Stimulated activated naive B cell treated with anti-CD40 and anti-IgM and Interleukin-4, amounts not matched to agents 10 μg/mL and 1 μg/mL and 100 μg/mL, for 72 hours (primary cell): ENCODE results near the gene TUT7.
"Not testable (repeated sequence)": the region's sequence is repeated elsewhere in the genome, so short reads cannot be mapped to it uniquely, and the experiment has no call there.

Experiments used
- ATAC-seq, 2 donors: fragments of 150-1000 bp; cut with Tn5 transposase; replicated peaks; 2 replicates each; pipeline ENCODE4 v1.10.0; 2021; ENCODE audit warnings: moderate library complexity in 1 of 2
- DNase-seq: peaks from one replicate; pipeline ENCODE4 v3.0.0; 2021
- H3K27ac Mint-ChIP-seq: one replicate; pipeline ENCODE4 v1.8.0; 2022; ENCODE audit warnings: mild to moderate bottlenecking, mixed read lengths
- H3K27me3 Mint-ChIP-seq, 2 donors: one replicate each; pipeline ENCODE4 v1.8.0; 2022; ENCODE audit warnings: mixed read lengths in 2 of 2
- H3K36me3 Mint-ChIP-seq, 2 donors: one replicate each; pipeline ENCODE4 v1.8.0; 2022; ENCODE audit warnings: mixed read lengths in 2 of 2, mild to moderate bottlenecking in 1 of 2
- H3K4me1 Mint-ChIP-seq, 2 donors: one replicate each; pipeline ENCODE4 v1.8.0; 2022; ENCODE audit warnings: mixed read lengths in 2 of 2, mild to moderate bottlenecking in 1 of 2
- H3K4me3 Mint-ChIP-seq, 2 donors: one replicate each; pipeline ENCODE4 v1.8.0; 2022; ENCODE audit warnings: mild to moderate bottlenecking in 2 of 2, mixed read lengths in 2 of 2, moderate library complexity in 1 of 2
- H3K9me3 Mint-ChIP-seq, 2 donors: one replicate each; pipeline ENCODE4 v1.8.0; 2022; ENCODE audit warnings: mixed read lengths in 2 of 2, mild to moderate bottlenecking in 1 of 2

The TUT7 gene

GRCh38 chr9:86333651-86334050 lies 20.6 kb downstream of the TUT7 start:
- Mint-ChIP-seq H3K4me1 (peaks cover 7 to 9% of the 10 kb centered on the region in 2 donors), H3K4me3 (no peak overlapping the region), H3K9me3 (peaks cover 0 to 2% of the 10 kb centered on the region in 2 donors), H3K27ac (no peak overlapping the region), H3K27me3 (no peaks in the 10 kb centered on the region), H3K36me3 (peaks cover 41 to 65% of the 10 kb centered on the region in 2 donors)
- ATAC-seq (no peak), DNase-seq (no peak)

DNA sequence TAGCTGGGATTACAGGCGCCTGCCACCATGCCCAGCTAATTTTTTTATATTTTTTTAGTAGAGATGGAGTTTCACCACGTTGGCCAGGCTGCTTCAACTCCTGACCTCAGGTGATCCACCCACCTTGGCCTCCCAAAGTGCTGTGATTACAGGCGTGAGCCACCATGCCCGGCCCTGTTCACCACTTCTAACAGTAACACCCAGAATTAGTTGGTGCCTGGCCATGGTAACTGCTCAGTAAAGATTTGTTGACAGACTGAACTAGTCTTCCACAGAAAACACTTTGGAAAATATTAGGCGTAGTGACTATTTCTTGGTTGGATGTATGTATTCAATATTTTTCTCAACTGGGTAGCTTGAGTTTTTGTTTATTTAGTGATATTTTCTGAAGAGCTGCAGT lies 24.0 kb downstream of the TUT7 start:
- no peak overlapping the region for H3K27ac Mint-ChIP-seq

GRCh38 chr9:86329649-86330048 lies 24.6 kb downstream of the TUT7 start:
- DNase-seq = no peak

More for the DNA sequence above, 24.0 kb downstream of the TUT7 start:
- Mint-ChIP-seq H3K4me1 (peaks cover 0 to 2% of the 10 kb centered on the region in 2 donors), H3K27me3 (no peaks in the 10 kb centered on the region), H3K4me3 (no peak overlapping the region), H3K36me3 (peaks cover 30 to 48% of the 10 kb centered on the region in 2 donors), H3K9me3 (peaks cover 0 to 2% of the 10 kb centered on the region in 2 donors)
- ATAC-seq (no peak), DNase-seq (no peak)

DNA sequence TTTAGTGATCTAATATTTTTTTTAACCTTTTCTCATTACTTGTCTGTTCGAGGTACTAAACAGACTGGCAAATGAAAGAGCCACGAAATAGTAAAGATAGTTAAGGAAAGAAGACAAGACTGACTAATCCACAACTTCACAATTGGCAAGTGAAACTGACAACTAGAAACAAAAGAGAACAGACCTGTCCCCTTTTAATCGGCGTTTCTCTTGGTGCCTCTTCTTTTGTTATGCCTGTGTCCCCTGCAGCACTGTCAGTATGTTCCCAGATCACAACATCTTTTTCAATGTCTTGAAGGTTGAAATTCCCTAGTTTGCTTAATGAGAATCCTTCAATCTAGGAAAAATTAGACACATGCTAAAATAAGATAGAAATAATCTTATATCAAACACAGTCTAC lies 26.1 kb downstream of the TUT7 start:
- H3K4me1 Mint-ChIP-seq = no peaks in the 10 kb centered on the region
- ATAC-seq = no peak
- peaks cover 16 to 43% of the 10 kb centered on the region in 2 donors for H3K36me3 Mint-ChIP-seq
- no peak overlapping the region for H3K4me3 Mint-ChIP-seq
- DNase-seq = no peak
- H3K27ac Mint-ChIP-seq = no peak overlapping the region
- no peaks in the 10 kb centered on the region for H3K27me3 Mint-ChIP-seq
- peaks cover 0 to under 1% of the 10 kb centered on the region in 2 donors for H3K9me3 Mint-ChIP-seq

More at GRCh38 chr9:86329649-86330048, 24.6 kb downstream of the TUT7 start:
- H3K9me3 Mint-ChIP-seq = peaks cover 0 to 2% of the 10 kb centered on the region in 2 donors
- peaks cover 26 to 48% of the 10 kb centered on the region in 2 donors for H3K36me3 Mint-ChIP-seq
- no peak overlapping the region for H3K4me3 Mint-ChIP-seq
- H3K4me1 Mint-ChIP-seq = no peaks in the 10 kb centered on the region
- ATAC-seq = no peak
- no peak overlapping the region for H3K27ac Mint-ChIP-seq
- no peaks in the 10 kb centered on the region for H3K27me3 Mint-ChIP-seq

GRCh38 chr9:86326536-86326935 lies 27.7 kb downstream of the TUT7 start:
- ATAC-seq = no peak
- no peak for DNase-seq
- H3K36me3 Mint-ChIP-seq = peaks cover 10 to 33% of the 10 kb centered on the region in 2 donors
- H3K4me3 Mint-ChIP-seq = no peak overlapping the region
- H3K27ac Mint-ChIP-seq = no peak overlapping the region
- peaks cover 0 to 3% of the 10 kb centered on the region in 2 donors for H3K4me1 Mint-ChIP-seq
- no peaks in the 10 kb centered on the region for H3K9me3 Mint-ChIP-seq
- no peaks in the 10 kb centered on the region for H3K27me3 Mint-ChIP-seq

- DNase-seq = no peak
- ATAC-seq = no peak
- H3K9me3 Mint-ChIP-seq = no peaks in the 10 kb centered on the region
- H3K4me1 Mint-ChIP-seq = peaks cover 0 to 3% of the 10 kb centered on the region in 2 donors
- H3K27ac Mint-ChIP-seq = no peak overlapping the region
- peaks cover 13 to 37% of the 10 kb centered on the region in 2 donors for H3K36me3 Mint-ChIP-seq
- no peaks in the 10 kb centered on the region for H3K27me3 Mint-ChIP-seq
- H3K4me3 Mint-ChIP-seq = no peak overlapping the region
Measured at GRCh38 chr9:86324901-86325300, 29.3 kb downstream of the TUT7 start.

GRCh38 chr9:86324308-86324707 lies 29.9 kb downstream of the TUT7 start:
- Mint-ChIP-seq H3K9me3 (no peaks in the 10 kb centered on the region), H3K27ac (no peak overlapping the region), H3K27me3 (no peaks in the 10 kb centered on the region), H3K4me1 (peaks cover 0 to 3% of the 10 kb centered on the region in 2 donors), H3K36me3 (peaks cover 13 to 34% of the 10 kb centered on the region in 2 donors), H3K4me3 (no peak overlapping the region)
- no peak for DNase-seq
- no peak for ATAC-seq

DNA sequence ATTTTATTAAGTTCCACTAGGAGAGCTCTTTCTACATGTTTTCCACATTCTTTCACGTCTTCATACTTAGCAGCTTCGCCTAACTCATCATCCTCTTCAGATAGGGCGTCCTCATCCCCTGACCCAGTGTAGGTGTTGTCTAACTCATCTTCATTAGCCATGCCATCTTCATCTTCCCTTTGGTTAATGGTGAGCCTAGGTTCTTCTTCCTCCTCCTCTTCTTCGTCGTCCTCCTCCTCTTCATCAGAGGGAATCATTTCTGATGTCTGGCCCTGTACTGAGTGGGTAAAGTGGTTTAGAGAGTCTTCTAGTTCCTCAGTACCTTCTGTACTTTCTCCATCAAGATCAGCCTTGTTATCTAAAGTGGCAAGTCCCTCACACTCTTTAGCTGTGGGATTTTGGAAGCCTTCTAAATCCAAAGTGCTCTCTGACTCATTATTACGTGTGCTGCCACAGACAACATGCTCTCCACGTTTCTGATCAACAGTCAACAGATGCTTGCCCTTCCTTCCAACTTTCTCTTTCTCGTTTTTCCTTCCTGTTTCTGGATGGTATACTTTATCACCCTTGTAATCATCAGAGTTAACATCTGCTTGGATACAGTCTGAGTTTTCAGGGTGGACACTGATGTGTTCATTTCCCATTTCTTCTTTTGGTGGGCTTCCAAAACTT lies 31.1 kb downstream of the TUT7 start:
- peaks cover 0 to 3% of the 10 kb centered on the region in 2 donors for H3K4me1 Mint-ChIP-seq
- DNase-seq = no peak
- ATAC-seq = no peak
- peaks cover 18 to 37% of the 10 kb centered on the region in 2 donors for H3K36me3 Mint-ChIP-seq
- H3K4me3 Mint-ChIP-seq = no peak overlapping the region
- H3K9me3 Mint-ChIP-seq = no peaks in the 10 kb centered on the region
- H3K27ac Mint-ChIP-seq = no peak overlapping the region
- no peaks in the 10 kb centered on the region for H3K27me3 Mint-ChIP-seq

DNA sequence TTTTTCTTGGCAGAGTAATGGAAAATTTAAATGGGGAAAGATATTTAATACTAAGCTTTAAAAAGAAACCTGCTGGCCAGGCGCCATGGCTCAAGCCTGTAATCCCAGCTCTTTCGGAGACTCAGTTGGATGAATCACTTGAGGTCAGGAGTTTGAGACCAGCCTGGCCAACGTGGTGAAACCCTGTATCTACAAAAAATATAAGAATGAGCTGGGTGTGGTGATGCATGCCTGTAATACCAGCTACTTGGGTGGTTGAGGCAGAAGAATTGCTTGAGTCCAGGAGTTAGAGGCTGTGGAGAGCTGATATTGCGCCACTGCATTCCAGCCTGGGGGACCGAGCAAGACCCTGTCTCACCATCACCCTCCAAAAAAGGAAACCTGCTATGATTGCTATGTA lies 32.8 kb downstream of the TUT7 start:
- ATAC-seq (no peak), DNase-seq (no peak)
- H3K9me3 Mint-ChIP-seq = no peaks in the 10 kb centered on the region
- no peak overlapping the region for H3K4me3 Mint-ChIP-seq
- no peaks in the 10 kb centered on the region for H3K27me3 Mint-ChIP-seq
- H3K36me3 Mint-ChIP-seq = peaks cover 18 to 38% of the 10 kb centered on the region in 2 donors
- no peak overlapping the region for H3K27ac Mint-ChIP-seq
- H3K4me1 Mint-ChIP-seq = peaks cover 0 to 3% of the 10 kb centered on the region in 2 donors

DNA sequence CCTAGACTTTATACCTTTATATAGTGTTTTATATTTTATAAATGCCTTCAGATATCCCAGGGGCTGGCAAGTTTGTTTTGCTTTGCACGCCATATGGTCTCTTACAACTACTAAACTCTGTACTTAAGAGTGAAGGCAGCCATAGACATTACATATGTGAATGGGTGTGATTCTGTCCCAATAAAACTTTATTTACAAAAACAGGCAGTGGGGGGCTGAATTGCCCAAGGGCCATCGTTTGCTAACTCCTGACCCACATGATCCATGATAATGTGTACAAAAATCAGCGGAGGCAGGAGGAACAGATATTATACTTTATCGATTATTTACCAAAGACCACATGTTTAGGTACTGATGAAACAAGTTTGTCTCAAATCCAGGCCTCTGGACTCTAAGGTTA lies 36.0 kb downstream of the TUT7 start:
- ATAC-seq = no peak
- Mint-ChIP-seq H3K27ac (no peak overlapping the region), H3K36me3 (peaks cover 30 to 52% of the 10 kb centered on the region in 2 donors)

DNA sequence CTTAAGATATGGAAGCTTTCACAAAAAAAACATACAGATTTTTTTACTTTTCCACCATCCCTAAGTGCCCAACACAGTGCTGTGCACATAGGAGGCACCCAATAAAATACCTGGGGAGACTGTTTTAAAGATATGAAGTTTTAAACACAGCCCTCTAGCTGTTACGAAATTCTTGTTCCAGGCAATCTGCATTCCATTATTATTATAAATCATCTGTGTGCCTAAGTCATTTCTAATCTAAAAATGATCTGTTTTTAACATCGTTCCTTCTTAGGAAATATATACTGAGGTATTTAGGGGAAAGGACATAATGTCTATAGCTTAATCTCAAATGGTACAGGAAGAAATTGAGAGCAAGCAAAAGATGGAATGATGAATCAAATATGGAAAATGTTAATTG lies 39.1 kb downstream of the TUT7 start:
- Mint-ChIP-seq H3K4me3 (no peak overlapping the region), H3K9me3 (peaks cover 0 to 4% of the 10 kb centered on the region in 2 donors), H3K4me1 (peaks cover 2 to 7% of the 10 kb centered on the region in 2 donors), H3K27me3 (no peaks in the 10 kb centered on the region), H3K27ac (no peak overlapping the region), H3K36me3 (peaks cover 37 to 62% of the 10 kb centered on the region in 2 donors)
- ATAC-seq = no peak
- no peak for DNase-seq

More for the DNA sequence above, 36.0 kb downstream of the TUT7 start:
- Mint-ChIP-seq H3K4me3 (no peak overlapping the region), H3K27me3 (no peaks in the 10 kb centered on the region), H3K9me3 (peaks cover 0 to 1% of the 10 kb centered on the region in 2 donors), H3K4me1 (peaks cover 5 to 7% of the 10 kb centered on the region in 2 donors)
- no peak for DNase-seq

DNA sequence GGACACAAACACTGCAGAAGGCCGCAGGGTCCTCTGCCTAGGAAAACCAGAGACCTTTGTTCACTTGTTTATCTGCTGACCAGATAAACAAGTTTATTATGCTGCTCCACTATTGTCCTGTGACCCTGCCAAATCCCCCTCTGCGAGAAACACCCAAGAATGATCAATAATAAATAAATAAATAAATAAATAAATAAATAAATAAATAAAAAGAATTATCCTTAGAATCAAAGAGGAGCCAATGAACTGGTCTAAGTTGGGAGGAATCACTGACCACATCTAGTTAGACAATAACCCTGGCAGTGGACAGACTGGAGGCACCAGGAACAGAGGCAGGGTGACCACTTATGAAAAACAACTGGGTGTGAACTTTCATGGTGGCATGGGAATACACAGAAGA lies 41.3 kb downstream of the TUT7 start:
- H3K4me1 Mint-ChIP-seq, H3K4me3 Mint-ChIP-seq, H3K27me3 Mint-ChIP-seq, DNase-seq, ATAC-seq, H3K27ac Mint-ChIP-seq, H3K9me3 Mint-ChIP-seq: not testable (repeated sequence)
- H3K36me3 Mint-ChIP-seq = peaks cover 36 to 72% of the 10 kb centered on the region in 2 donors

DNA sequence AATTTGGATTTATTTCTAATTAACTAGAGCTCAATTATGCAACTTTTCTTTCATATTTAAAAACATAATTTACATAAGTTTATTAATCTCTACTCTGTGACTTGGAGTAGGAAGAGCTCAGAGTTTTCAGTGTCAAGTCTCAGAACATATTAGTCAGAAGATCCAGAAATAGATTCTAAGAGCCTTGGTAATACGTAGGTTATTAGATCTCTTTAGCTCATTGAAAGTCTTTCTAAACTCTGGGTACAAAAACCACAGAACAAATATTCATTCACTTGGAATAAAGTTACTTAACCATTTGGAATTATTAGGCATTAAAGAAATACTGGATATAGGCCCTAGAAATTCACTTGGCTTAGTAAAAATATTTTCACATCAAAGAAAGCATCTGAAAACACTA lies 45.5 kb downstream of the TUT7 start:
- Mint-ChIP-seq H3K9me3 (peaks cover 0 to 4% of the 10 kb centered on the region in 2 donors), H3K36me3 (peaks cover 38 to 56% of the 10 kb centered on the region in 2 donors), H3K27ac (no peak overlapping the region), H3K27me3 (no peaks in the 10 kb centered on the region), H3K4me3 (no peak overlapping the region), H3K4me1 (peaks cover 2 to 4% of the 10 kb centered on the region in 2 donors)
- ATAC-seq (no peak), DNase-seq (no peak)

DNA sequence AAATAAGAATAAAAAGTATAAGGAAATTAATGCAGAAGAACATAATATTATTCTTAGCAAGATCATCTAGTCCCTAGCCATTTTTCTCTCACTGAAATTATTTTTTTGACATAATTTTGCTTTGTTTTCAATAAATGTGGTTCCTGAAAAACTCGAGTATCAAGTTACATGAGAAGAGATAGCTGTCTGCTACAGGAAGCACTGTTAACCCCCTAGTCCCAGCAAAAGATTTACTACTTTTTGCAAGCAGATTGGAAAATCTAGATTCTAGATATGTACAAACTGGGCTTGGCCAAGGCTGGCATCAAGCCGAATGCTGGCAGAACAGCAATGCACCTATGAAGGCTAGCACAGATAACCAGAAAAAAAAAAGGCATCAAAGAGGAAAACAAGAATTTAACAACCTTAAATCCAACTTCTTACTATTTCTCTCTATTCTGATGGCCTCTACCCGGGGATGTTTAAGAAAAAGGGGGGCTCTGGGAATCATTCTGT lies 49.9 kb downstream of the TUT7 start:
- peaks cover 39 to 49% of the 10 kb centered on the region in 2 donors for H3K36me3 Mint-ChIP-seq
- H3K27me3 Mint-ChIP-seq = no peaks in the 10 kb centered on the region
- H3K9me3 Mint-ChIP-seq = no peaks in the 10 kb centered on the region
- ATAC-seq (no peak), DNase-seq (no peak)
- H3K4me3 Mint-ChIP-seq = no peak overlapping the region
- no peak overlapping the region for H3K27ac Mint-ChIP-seq
- H3K4me1 Mint-ChIP-seq = peaks cover 8 to 20% of the 10 kb centered on the region in 2 donors

GRCh38 chr9:86303316-86303975 lies 50.8 kb downstream of the TUT7 start:
- ATAC-seq = peak; percentile 53 to 80
- peaks cover 39 to 53% of the 10 kb centered on the region in 2 donors for H3K36me3 Mint-ChIP-seq

More at GRCh38 chr9:86303316-86303975, 50.8 kb downstream of the TUT7 start:
- no peak for DNase-seq
- peak overlapping the region; percentile 32 for H3K27ac Mint-ChIP-seq
- no peaks in the 10 kb centered on the region for H3K9me3 Mint-ChIP-seq
- H3K27me3 Mint-ChIP-seq = no peaks in the 10 kb centered on the region
- H3K4me1 Mint-ChIP-seq = peaks cover 8 to 20% of the 10 kb centered on the region in 2 donors
- no peak overlapping the region for H3K4me3 Mint-ChIP-seq
